A549 (cell line): ENCODE results near the gene TRIM58. TPM values are rescaled to one million over a fixed set of nuclear protein-coding genes. Genes with fewer than 3 reads are reported as not detected.

Source experiments
- ATAC-seq, 2 experiments: fragments of 200-7000 bp in 1 of 2; fragments of >200 bp in 1 of 2; cut with Nextera tagmentation in 1 of 2; cut with Tn5 transposase in 1 of 2; 3 replicates each; pipeline versions ENCODE4 v1.8.0 to v1.9.1; 2018 to 2020; ENCODE audit warnings: mild to moderate bottlenecking in 1 of 2, moderate library complexity in 1 of 2
- CTCF ChIA-PET: fragments of 300-600 bp; sonication (Branson Sonifier 250); formaldehyde crosslinking; extraction: SDS; loops from one replicate; lab custom pipeline; 2021; ENCODE audit warnings: antibody characterized with exemption, inconsistent platforms; lab: Yijun Ruan, JAX
- POLR2A ChIA-PET: fragments of 350-600 bp; formaldehyde crosslinking; extraction: SDS; loops from one replicate; lab custom pipeline; 2021; ENCODE audit warnings: antibody characterized with exemption, inconsistent platforms; lab: Yijun Ruan, JAX
- DNase-seq, 2 experiments: peaks; one replicate each; pipeline versions ENCODE4 v3.0.0 to v3.0.0-alpha.2; 2011 to 2016; ENCODE audit warnings: low read depth in 1 of 2, low spot score in 1 of 2
- FAIRE-seq: peaks from 2 replicates; lab custom pipeline; 2011; peaks lifted over from hg19 to GRCh38; lab: Jason Lieb, UNC
- H3K27ac ChIP-seq, 2 experiments: fragments of >200 bp; sonication (Bioruptor Twin); formaldehyde crosslinking; 3 replicates each; pipeline ENCODE4 v1.5.1; 2016 to 2017
- H3K4me1 ChIP-seq: fragments of >200 bp; sonication (Bioruptor Twin); formaldehyde crosslinking; 3 replicates; pipeline ENCODE4 v1.6.1; 2016
- H3K4me2 ChIP-seq: fragments of >200 bp; sonication (Bioruptor Twin); formaldehyde crosslinking; 3 replicates; pipeline ENCODE4 v1.6.1; 2016
- H3K4me3 ChIP-seq: fragments of >200 bp; sonication (Bioruptor Twin); formaldehyde crosslinking; 3 replicates; pipeline ENCODE4 v1.5.1; 2016
- H3K9me3 ChIP-seq: fragments of >200 bp; sonication (Bioruptor Twin); formaldehyde crosslinking; 3 replicates; pipeline ENCODE4 v1.6.1; 2016
- BCL3 ChIP-seq: fragments of >200 bp; sonication (Bioruptor Twin); formaldehyde crosslinking; IDR thresholded peaks from 3 replicates; pipeline ENCODE4 v1.6.1; 2016
- CBX2 ChIP-seq: fragments of 200-600 bp; sonication (generic); IDR thresholded peaks from 2 replicates; pipeline ENCODE4 v1.6.1; 2016; ENCODE audit warnings: low read depth, mild to moderate bottlenecking, borderline replicate concordance
- CBX8 ChIP-seq: fragments of 200-600 bp; sonication (generic); IDR thresholded peaks from 2 replicates; pipeline ENCODE4 v1.6.1; 2016
- ELK1 ChIP-seq: fragments of 150-350 bp; IDR thresholded peaks from 2 replicates; pipeline ENCODE4 v1.6.1; 2014; ENCODE audit warnings: low read depth, mild to moderate bottlenecking, low read length
- EP300 ChIP-seq, 2 experiments: fragments of >200 bp; sonication (Bioruptor Twin); formaldehyde crosslinking; IDR thresholded peaks; 2 replicates in 1 of 2; 3 replicates in 1 of 2; pipeline ENCODE4 v1.6.1; 2016 to 2017
- FOSL2 ChIP-seq, 2 experiments: fragments of 450-650 bp in 1 of 2; fragments of >200 bp in 1 of 2; sonication (Bioruptor Twin) in 1 of 2; formaldehyde crosslinking; IDR thresholded peaks; 2 replicates each; pipeline versions ENCODE4 v1.5.0 to v1.6.1; 2016 to 2020; ENCODE audit warnings: mild to moderate bottlenecking in 1 of 2, moderate library complexity in 1 of 2
- GATA3 ChIP-seq: IDR thresholded peaks from 2 replicates; pipeline ENCODE4 v1.6.1; 2012; ENCODE audit warnings: borderline replicate concordance
- HDAC2 ChIP-seq: fragments of 200-600 bp; sonication (generic); IDR thresholded peaks from 2 replicates; pipeline ENCODE4 v1.6.1; 2016
- HES2 ChIP-seq: fragments of >200 bp; sonication (Bioruptor Twin); formaldehyde crosslinking; IDR thresholded peaks from 2 replicates; pipeline ENCODE4 v1.6.1; 2016
- HEYL ChIP-seq: fragments of 250-450 bp; sonication (Bioruptor Pico); IDR thresholded peaks from 2 replicates; pipeline ENCODE4 v1.8.0; 2021; ENCODE audit warnings: mild to moderate bottlenecking, moderate library complexity
- HOXA7 ChIP-seq: fragments of 250-450 bp; sonication (Bioruptor Pico); IDR thresholded peaks from 2 replicates; pipeline ENCODE4 v1.5.0; 2020; ENCODE audit warnings: mild to moderate bottlenecking, moderate library complexity
- HOXB13 ChIP-seq: fragments of 250-450 bp; sonication (Bioruptor Pico); IDR thresholded peaks from 2 replicates; pipeline ENCODE4 v1.5.0; 2020; ENCODE audit warnings: low read depth, mild to moderate bottlenecking, moderate library complexity
- HOXB5 ChIP-seq: fragments of 250-450 bp; sonication (Bioruptor Pico); IDR thresholded peaks from 2 replicates; pipeline ENCODE4 v1.5.0; 2020; ENCODE audit warnings: mild to moderate bottlenecking, moderate library complexity
- JUN ChIP-seq, 2 experiments: fragments of >200 bp; sonication (Bioruptor Twin); formaldehyde crosslinking; IDR thresholded peaks; 2 replicates in 1 of 2; 3 replicates in 1 of 2; pipeline ENCODE4 v1.6.1; 2016 to 2017
- JUNB ChIP-seq: fragments of >200 bp; sonication (Bioruptor Twin); formaldehyde crosslinking; IDR thresholded peaks from 2 replicates; pipeline ENCODE4 v1.6.1; 2016
- MAX ChIP-seq: IDR thresholded peaks from 2 replicates; pipeline ENCODE4 v1.6.1; 2012
- MAZ ChIP-seq: fragments of 150-350 bp; IDR thresholded peaks from 2 replicates; pipeline ENCODE4 v1.6.1; 2014; ENCODE audit warnings: antibody characterized with exemption, low read depth, low read length, borderline replicate concordance
- MYC ChIP-seq: IDR thresholded peaks from 2 replicates; pipeline ENCODE4 v1.6.1; 2012; ENCODE audit warnings: mild to moderate bottlenecking, inconsistent platforms, low read length, improper control_type of control experiment, borderline replicate concordance
- NPAS2 ChIP-seq: fragments of 250-450 bp; sonication (Bioruptor Pico); IDR thresholded peaks from 2 replicates; pipeline ENCODE4 v1.8.0; 2022; ENCODE audit warnings: mild to moderate bottlenecking, moderate library complexity, borderline replicate concordance
- PHF8 ChIP-seq: fragments of 200-600 bp; sonication (generic); IDR thresholded peaks from 2 replicates; pipeline ENCODE4 v1.6.1; 2016; ENCODE audit warnings: low read depth, mild to moderate bottlenecking, antibody characterized with exemption, moderate library complexity, borderline replicate concordance
- POLR2A ChIP-seq: IDR thresholded peaks from 2 replicates; pipeline ENCODE4 v1.6.1; 2012; ENCODE audit warnings: mild to moderate bottlenecking, low read length
- RAD21 ChIP-seq, 2 experiments: fragments of >200 bp in 1 of 2; sonication (Bioruptor Twin) in 1 of 2; formaldehyde crosslinking in 1 of 2; IDR thresholded peaks in 1 of 2; conservative IDR thresholded peaks in 1 of 2; 2 replicates in 1 of 2; 3 replicates in 1 of 2; pipeline ENCODE4 v1.6.1; 2012 to 2018; ENCODE audit warnings: inconsistent platforms in 1 of 2
- RFX5 ChIP-seq: fragments of 450-650 bp; IDR thresholded peaks from 2 replicates; pipeline ENCODE4 v1.7.1; 2014; ENCODE audit warnings: antibody characterized with exemption, mild to moderate bottlenecking, moderate library complexity
- RNF2 ChIP-seq: fragments of 200-600 bp; sonication (generic); IDR thresholded peaks from 2 replicates; pipeline ENCODE4 v1.6.1; 2016; ENCODE audit warnings: low read depth, mild to moderate bottlenecking, antibody characterized with exemption, moderate library complexity, borderline replicate concordance
- TFCP2L1 ChIP-seq: fragments of 250-450 bp; sonication (Bioruptor Pico); IDR thresholded peaks from 2 replicates; pipeline ENCODE4 v1.5.0; 2021; ENCODE audit warnings: mild to moderate bottlenecking
- TP53 ChIP-seq: fragments of 250-450 bp; sonication (Bioruptor Pico); IDR thresholded peaks from 2 replicates; pipeline ENCODE4 v1.5.0; 2021; ENCODE audit warnings: mild to moderate bottlenecking, moderate library complexity
- ZSCAN20 ChIP-seq: fragments of 250-450 bp; sonication (Bioruptor Pico); IDR thresholded peaks from 2 replicates; pipeline ENCODE4 v1.8.0; 2022; ENCODE audit warnings: mild to moderate bottlenecking, moderate library complexity
- WGBS: methylation state at CpG from one replicate; pipeline ENCODE4 v1.1.6; 2017; ENCODE audit errors: missing lambda C conversion rate; 5-methylcytosine and 5-hydroxymethylcytosine counted together
- polyA plus RNA-seq, 4 experiments: library from polyadenylated mRNA; depleted of rRNA in 3 of 4; stranded (reverse); fragments of >200 nt; fragmentation: RNase III in 1 of 4; extraction: RNeasy Plus Mini Kit Qiagen cat#74134 plus additional on column Dnase treatment in 1 of 4; gene quantifications; 2 replicates in 3 of 4; 3 replicates in 1 of 4; pipeline ENCODE4 v1.2.3, GENCODE V29; 2011 to 2017

The TRIM58 gene
- polyA plus RNA-seq, 2 of the 4 experiments (the other 2 are of a cell fraction) = not detected

GRCh38 chr1:247883346-247883745 is 26.4 kb downstream of the TRIM58 start (continued):
- TF ChIP-seq MAZ (no peak), HOXA7 (CRISPR knock-in tag) (no peak), HOXB5 (CRISPR knock-in tag) (no peak), HES2 (no peak), PHF8 (no peak), HEYL (CRISPR knock-in tag) (no peak), RAD21 (conservative IDR thresholded peaks at IDR 0.05 in 1 of 2, IDR thresholded peaks at IDR 0.05 in 1 of 2) (no peak), EP300 (IDR thresholded peaks at IDR 0.05) (no peak), GATA3 (no peak), CBX8 (no peak), JUNB (no peak), TP53 (CRISPR knock-in tag) (no peak), NPAS2 (CRISPR knock-in tag) (no peak)

- WGBS = 49% methylated on average over 10 of the region's 10 CpGs
- FAIRE-seq (no peak), DNase-seq (no peak), ATAC-seq (no peak)
- Histone ChIP-seq H3K4me2 (no peak overlapping the region), H3K9me3 (no peaks in the 10 kb centered on the region; the same call in 2 of the 3 replicates), H3K4me1 (no peaks in the 10 kb centered on the region), H3K27ac (no peak overlapping the region), H3K4me3 (no peak overlapping the region)
- ChIA-PET POLR2A (no interaction called here), CTCF (no interaction called here)
- no peak for TF ChIP-seq POLR2A
- no peak for TF ChIP-seq FOSL2 (IDR thresholded peaks at IDR 0.05)
- TF ChIP-seq FOSL2 (CRISPR knock-in tag; IDR thresholded peaks at IDR 0.05) = no peak
- no peak for TF ChIP-seq RNF2
- TF ChIP-seq JUN (IDR thresholded peaks at IDR 0.05) = no peak
- TF ChIP-seq ELK1 = no peak
- TF ChIP-seq CBX2 = no peak
- TF ChIP-seq HDAC2 = no peak
- no peak for TF ChIP-seq MAX
- TF ChIP-seq TFCP2L1 = no peak
- no peak for TF ChIP-seq MYC
- TF ChIP-seq JUNB = no peak
- TF ChIP-seq RFX5 = no peak
- no peak for TF ChIP-seq ZSCAN20 (CRISPR knock-in tag)
- no peak for TF ChIP-seq BCL3
- no peak for TF ChIP-seq HEYL (CRISPR knock-in tag)
- TF ChIP-seq HOXB13 (CRISPR knock-in tag) = no peak
These were observed 27.9 kb downstream of the TRIM58 start for GRCh38 chr1:247884797-247885413.
